Measurements from ENCODE around the gene ZNF668. TPM values are rescaled to one million over a fixed set of nuclear protein-coding genes. Genes with fewer than 3 reads are reported as not detected.
A peak's percentile ranks its signal among the peaks of the same experiment; 100 is the strongest.

The ZNF668 gene
- total RNA-seq, 1 donor from 2014 or later = 5.4 TPM

DNA sequence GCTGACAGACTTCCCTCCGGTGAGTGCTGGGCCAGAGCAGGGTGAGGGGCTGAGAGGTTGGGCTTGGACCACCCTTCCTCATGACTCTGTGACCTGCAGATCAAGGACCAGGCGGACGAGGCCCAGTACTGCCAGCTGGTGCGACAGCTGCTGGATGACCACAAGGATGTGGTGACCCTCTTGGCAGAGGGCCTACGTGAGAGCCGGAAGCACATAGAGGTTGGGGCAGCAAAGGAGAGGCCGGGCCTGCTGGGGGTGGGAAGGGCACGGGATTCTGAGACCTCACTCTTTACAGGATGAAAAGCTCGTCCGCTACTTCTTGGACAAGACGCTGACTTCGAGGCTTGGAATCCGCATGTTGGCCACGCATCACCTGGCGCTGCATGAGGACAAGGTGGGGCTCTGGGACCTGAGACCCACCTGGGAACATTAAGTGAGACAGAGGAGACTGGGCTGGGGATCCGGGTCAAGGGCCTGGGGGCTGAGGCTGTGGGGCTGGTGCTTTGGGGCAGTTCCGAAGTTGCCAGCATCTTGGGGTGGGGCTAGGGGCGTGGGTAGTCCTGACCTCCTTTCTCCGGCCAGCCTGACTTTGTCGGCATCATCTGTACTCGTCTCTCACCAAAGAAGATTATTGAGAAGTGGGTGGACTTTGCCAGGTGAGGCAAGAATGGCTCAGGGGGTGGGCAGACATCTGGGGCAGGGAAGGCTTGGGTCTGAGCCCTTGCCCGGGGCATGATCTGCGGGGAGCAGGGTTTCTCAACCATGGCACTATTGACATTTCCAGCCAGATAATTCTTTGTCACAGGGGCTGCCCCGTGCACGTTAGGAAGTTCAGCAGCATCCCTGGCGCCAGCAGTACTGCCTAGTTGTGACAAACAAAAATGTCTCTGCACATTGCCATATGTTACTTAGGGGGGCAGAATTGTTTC lies 36.3 kb upstream of the ZNF668 start:
- H3K4me3 ChIP-seq = no peak overlapping the region
- no peak for TF ChIP-seq POLR2A (IDR thresholded peaks at IDR 0.05)
- TF ChIP-seq, protein P1, sequence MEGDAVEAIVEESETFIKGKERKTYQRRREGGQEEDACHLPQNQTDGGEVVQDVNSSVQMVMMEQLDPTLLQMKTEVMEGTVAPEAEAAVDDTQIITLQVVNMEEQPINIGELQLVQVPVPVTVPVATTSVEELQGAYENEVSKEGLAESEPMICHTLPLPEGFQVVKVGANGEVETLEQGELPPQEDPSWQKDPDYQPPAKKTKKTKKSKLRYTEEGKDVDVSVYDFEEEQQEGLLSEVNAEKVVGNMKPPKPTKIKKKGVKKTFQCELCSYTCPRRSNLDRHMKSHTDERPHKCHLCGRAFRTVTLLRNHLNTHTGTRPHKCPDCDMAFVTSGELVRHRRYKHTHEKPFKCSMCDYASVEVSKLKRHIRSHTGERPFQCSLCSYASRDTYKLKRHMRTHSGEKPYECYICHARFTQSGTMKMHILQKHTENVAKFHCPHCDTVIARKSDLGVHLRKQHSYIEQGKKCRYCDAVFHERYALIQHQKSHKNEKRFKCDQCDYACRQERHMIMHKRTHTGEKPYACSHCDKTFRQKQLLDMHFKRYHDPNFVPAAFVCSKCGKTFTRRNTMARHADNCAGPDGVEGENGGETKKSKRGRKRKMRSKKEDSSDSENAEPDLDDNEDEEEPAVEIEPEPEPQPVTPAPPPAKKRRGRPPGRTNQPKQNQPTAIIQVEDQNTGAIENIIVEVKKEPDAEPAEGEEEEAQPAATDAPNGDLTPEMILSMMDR (IDR thresholded peaks at IDR 0.05) = no peak
- H3K4me1 ChIP-seq = peaks cover 25% of the 10 kb centered on the region
- H3K9me3 ChIP-seq = no peaks in the 10 kb centered on the region
- H3K27ac ChIP-seq = no peak overlapping the region
- peaks cover 0 to 32% of the 10 kb centered on the region in 2 donors for H3K36me3 ChIP-seq
- no peak for DNase-seq (ENCODE audit: extremely low spot score in 2 of 2)
- intact Hi-C loops (cut with DNase I) = no loop called here
- H3K27me3 ChIP-seq = no peaks in the 10 kb centered on the region

DNA sequence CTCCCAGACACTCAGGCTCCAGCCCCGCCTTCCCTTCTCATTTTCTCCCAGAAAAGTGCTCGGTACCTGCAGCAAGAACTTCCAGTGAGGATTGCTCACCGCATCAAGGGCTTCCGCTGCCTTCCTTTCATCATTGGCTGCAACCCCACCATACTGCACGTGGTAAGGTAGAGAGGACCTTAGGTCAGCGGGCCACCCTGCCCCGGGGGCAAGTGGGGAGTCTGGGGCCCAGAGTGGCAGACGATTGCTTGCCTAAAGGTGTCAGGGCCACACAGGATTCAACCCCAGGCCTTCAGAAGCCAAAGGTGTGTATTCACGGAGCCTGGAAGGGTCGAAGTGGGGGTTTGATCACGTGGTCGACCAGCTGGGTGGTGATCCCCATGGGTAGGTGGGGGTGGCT lies 35.6 kb upstream of the ZNF668 start:
- Histone ChIP-seq H3K4me1 (peaks cover 25% of the 10 kb centered on the region), H3K27ac (no peak overlapping the region), H3K4me3 (no peak overlapping the region), H3K36me3 (peaks cover 0 to 32% of the 10 kb centered on the region in 2 donors), H3K9me3 (no peaks in the 10 kb centered on the region), H3K27me3 (no peaks in the 10 kb centered on the region)
- no peak for DNase-seq (ENCODE audit: extremely low spot score in 2 of 2)
- no peak for TF ChIP-seq POLR2AphosphoS5 (IDR thresholded peaks at IDR 0.05; ENCODE audit: insufficient read depth in 1 of 2, low read depth in 1 of 2)
- TF ChIP-seq, protein P1 (IDR thresholded peaks at IDR 0.05) = no peak
- TF ChIP-seq POLR2A (IDR thresholded peaks at IDR 0.05) = no peak
- intact Hi-C loops (cut with DNase I) = no loop called here

GRCh38 chr16:31108794-31109558 lies 34.9 kb upstream of the ZNF668 start:
- TF ChIP-seq POLR2AphosphoS5 (IDR thresholded peaks at IDR 0.05; ENCODE audit: insufficient read depth in 1 of 2, low read depth in 1 of 2) = no peak
- TF ChIP-seq, protein P1 (IDR thresholded peaks at IDR 0.05) = no peak
- TF ChIP-seq POLR2A (IDR thresholded peaks at IDR 0.05) = no peak
- H3K4me1 ChIP-seq = peaks cover 25% of the 10 kb centered on the region
- intact Hi-C loops (cut with DNase I) = no loop called here

DNA sequence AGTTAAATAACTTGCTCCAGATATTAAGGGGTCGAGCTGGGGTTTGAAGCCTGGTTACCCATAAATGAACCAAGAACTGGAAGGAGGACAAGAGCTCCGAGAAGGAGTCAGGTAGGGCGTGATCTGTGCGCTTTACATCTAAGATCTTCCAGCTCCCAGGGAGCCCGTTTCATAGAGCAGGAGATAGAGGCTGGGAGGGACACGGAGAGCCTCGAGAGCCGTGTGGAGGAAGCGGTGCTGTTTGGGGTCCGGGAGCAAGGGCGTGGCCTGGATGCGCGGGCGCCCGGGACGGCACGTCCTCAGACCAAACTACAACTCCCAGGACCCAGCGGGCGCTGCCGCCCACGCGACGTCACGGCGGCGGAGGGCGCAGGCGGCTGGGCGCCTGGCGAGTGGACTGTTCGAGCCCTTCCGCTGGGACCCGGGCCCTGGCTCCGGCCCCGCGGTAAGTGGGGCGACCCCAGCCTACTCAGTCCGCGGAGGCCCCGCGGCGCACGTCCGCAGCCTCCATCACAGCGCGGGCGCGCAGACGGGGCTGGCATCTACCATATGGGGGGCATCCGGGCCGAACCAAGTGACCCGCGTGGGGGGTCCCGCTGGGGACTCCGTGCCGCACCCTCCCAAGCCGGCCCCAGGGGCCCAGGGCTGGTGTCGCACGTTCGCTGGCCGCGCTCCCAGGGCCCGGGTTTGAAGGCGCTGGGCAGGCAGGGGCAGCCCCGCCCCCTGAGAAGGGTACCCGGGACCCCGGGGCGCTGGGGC lies 34.2 kb upstream of the ZNF668 start, which contains the start of gene BCKDK:
TSS of gene BCKDK (plus strand) at position 352 of the 759 bp plus-strand sequence. CDS start 838 bp downstream, outside the sequence.
- intact Hi-C loops (cut with DNase I) = no loop called here
- Histone ChIP-seq H3K4me3 (peak within 1 kb of the TSS; percentile 87 to 93), H3K36me3 (peaks cover 0 to 32% of the 10 kb centered on the region in 2 donors), H3K9me3 (no peaks in the 10 kb centered on the region), H3K27ac (peak within 1 kb of the TSS; percentile 93), H3K4me1 (peaks cover 25% of the 10 kb centered on the region), H3K27me3 (no peaks in the 10 kb centered on the region)
- DNase-seq (ENCODE audit: extremely low spot score in 2 of 2) = no peak
- TF ChIP-seq POLR2A (IDR thresholded peaks at IDR 0.05) (peak in 1 of 2 donors; percentile 45), POLR2AphosphoS5 (IDR thresholded peaks at IDR 0.05; ENCODE audit: insufficient read depth in 1 of 2, low read depth in 1 of 2) (peak in 1 of 2 donors; percentile 64)
- TF ChIP-seq, protein P1 (IDR thresholded peaks at IDR 0.05) = no peak

More at GRCh38 chr16:31108794-31109558, 34.9 kb upstream of the ZNF668 start:
- no peak for DNase-seq (ENCODE audit: extremely low spot score in 2 of 2)
- Histone ChIP-seq H3K27me3 (no peaks in the 10 kb centered on the region), H3K4me3 (peak overlapping the region; percentile 87 to 93), H3K9me3 (no peaks in the 10 kb centered on the region), H3K36me3 (peaks cover 0 to 32% of the 10 kb centered on the region in 2 donors), H3K27ac (peak overlapping the region; percentile 93)
